ENCODE results near the gene GNA12. TPM values are rescaled to one million over a fixed set of nuclear protein-coding genes. Genes with fewer than 3 reads are reported as not detected.

The GNA12 gene
- total and polyA plus RNA-seq, 10 of the 15 experiments (the other 5 are each of a cell fraction or from before 2014, with no cell fraction given): 1.9 to 51.8 (median 12.6) TPM

DNA sequence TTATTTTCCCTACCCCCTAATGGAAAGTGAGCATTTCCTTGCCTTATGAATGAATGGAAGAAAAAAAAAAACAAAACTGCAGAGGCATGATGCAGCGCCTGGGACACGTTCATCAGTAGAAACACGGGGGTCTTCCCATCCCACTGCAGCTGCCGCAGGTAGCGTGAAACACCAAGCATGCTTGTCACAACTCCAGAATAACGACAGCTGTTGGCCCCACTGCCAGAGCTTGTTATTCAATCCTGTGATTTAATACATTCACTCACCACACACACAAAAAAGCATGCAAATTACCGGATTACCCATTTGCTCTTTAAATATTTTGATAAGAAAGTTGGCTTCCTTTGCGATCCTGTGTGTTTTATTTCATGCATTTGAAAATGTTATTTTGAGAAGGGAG is 48.4 kb upstream of the GNA12 start (continued):
- TF ChIP-seq, protein P1, sequence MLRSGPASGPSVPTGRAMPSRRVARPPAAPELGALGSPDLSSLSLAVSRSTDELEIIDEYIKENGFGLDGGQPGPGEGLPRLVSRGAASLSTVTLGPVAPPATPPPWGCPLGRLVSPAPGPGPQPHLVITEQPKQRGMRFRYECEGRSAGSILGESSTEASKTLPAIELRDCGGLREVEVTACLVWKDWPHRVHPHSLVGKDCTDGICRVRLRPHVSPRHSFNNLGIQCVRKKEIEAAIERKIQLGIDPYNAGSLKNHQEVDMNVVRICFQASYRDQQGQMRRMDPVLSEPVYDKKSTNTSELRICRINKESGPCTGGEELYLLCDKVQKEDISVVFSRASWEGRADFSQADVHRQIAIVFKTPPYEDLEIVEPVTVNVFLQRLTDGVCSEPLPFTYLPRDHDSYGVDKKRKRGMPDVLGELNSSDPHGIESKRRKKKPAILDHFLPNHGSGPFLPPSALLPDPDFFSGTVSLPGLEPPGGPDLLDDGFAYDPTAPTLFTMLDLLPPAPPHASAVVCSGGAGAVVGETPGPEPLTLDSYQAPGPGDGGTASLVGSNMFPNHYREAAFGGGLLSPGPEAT (IDR thresholded peaks at IDR 0.05; ENCODE audit: low read depth): no peak

DNA sequence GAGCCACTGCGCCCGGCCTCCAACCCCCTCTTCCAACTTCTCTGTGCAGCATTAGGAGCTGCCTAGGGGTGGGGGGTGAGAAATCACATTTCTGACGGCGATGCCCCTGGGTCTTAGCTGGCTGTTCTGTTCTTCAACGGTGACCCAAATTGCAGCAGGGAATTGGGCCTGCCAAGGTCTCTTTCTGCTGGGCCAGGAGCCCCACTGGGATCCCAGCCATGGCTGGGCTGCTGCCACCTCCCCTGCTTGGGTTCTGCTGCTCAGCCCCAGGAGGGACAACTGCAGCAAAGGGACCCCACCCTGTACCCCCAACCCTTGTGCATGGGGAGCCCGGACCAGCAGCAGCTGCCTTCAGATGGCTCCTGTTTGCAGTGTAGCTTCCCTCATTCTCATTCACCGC is 43.7 kb upstream of the GNA12 start:
- Histone ChIP-seq H2AFZ (ENCODE audit: control insufficient read depth, low read depth, low read length) (no peak overlapping the region), H3K36me3 (ENCODE audit: control insufficient read depth in 2 of 2, insufficient read depth in 2 of 2, low read length in 1 of 2) (no peaks in the 10 kb centered on the region), H3K27ac (ENCODE audit: control insufficient read depth, insufficient read depth) (no peak overlapping the region), H3K4me3 (no peak overlapping the region), H3K4me2 (ENCODE audit: control insufficient read depth, insufficient read depth) (no peak overlapping the region), H3K79me2 (ENCODE audit: control insufficient read depth, insufficient read depth, low read length) (no peaks in the 10 kb centered on the region), H3K4me1 (ENCODE audit: control insufficient read depth, insufficient read depth, low read length) (peaks cover 6% of the 10 kb centered on the region), H4K20me1 (ENCODE audit: control insufficient read depth, insufficient read depth) (no peaks in the 10 kb centered on the region), H3K9ac (ENCODE audit: control insufficient read depth, insufficient read depth, low read length) (no peak overlapping the region), H3K9me3 (replicated peaks; ENCODE audit: control insufficient read depth, insufficient read depth, low read length) (no peaks in the 10 kb centered on the region), H3K27me3 (replicated peaks in 1 of 2; ENCODE audit: control insufficient read depth in 2 of 2, insufficient read depth in 2 of 2, low read length in 1 of 2) (no peaks in the 10 kb centered on the region)
- FAIRE-seq (no peak), ATAC-seq (no peak), DNase-seq (ENCODE audit: low read depth, low spot score) (no peak)
- in situ Hi-C loops (cut with MboI) (loop anchor here (5.0 kb wide), 1 partner anchor 269 kb away; no protein-coding TSS in a partner anchor), intact Hi-C loops (cut with micrococcal nuclease; ENCODE audit: unreplicated experiment) (loop anchor here (1.0 kb wide), 1 partner anchor 267 kb away; no protein-coding TSS in a partner anchor)
- SMC1A ChIA-PET (ENCODE audit: uncharacterized antibody, unreplicated experiment): interaction anchor here (0.7 to 2.7 kb wide), 6 partner anchors 113 to 785 kb away, joined by 3 to 12 read pairs (median 4); no protein-coding TSS in a partner anchor
- POLR2A ChIA-PET: no interaction called here
- 47% methylated on average over 7 of the region's 7 CpGs for WGBS (ENCODE audit: insufficient coverage, insufficient replicate concordance, low lambda C conversion rate, missing lambda C conversion rate)
- CTCF ChIA-PET: interaction anchor here (0.8 to 3.1 kb wide), 16 partner anchors 8 to 785 kb away, joined by 3 to 19 read pairs (median 4); no protein-coding TSS in a partner anchor
- RAD21 ChIA-PET (ENCODE audit: unreplicated experiment): interaction anchor here (1.4 to 2.0 kb wide), 3 partner anchors 155 to 266 kb away, joined by 4 to 13 read pairs (median 6); no protein-coding TSS in a partner anchor
- no TSS peak for BruUV-seq (replicated peaks)
- TF ChIP-seq RAD51 (IDR thresholded peaks at IDR 0.05) (no peak), CREB1 (IDR thresholded peaks at IDR 0.05; ENCODE audit: low read depth) (no peak), ASH2L (IDR thresholded peaks at IDR 0.05; ENCODE audit: borderline replicate concordance, low read depth) (no peak), CBX5 (IDR thresholded peaks at IDR 0.05; ENCODE audit: low read depth) (no peak), EP300 (IDR thresholded peaks at IDR 0.05; ENCODE audit: borderline replicate concordance in 1 of 2, control insufficient read depth in 1 of 2, low read depth in 2 of 2, low read length in 2 of 2) (no peak), ZNF384 (IDR thresholded peaks at IDR 0.05; ENCODE audit: borderline replicate concordance, low read depth, low read length) (no peak), TAF1 (IDR thresholded peaks at IDR 0.05; ENCODE audit: borderline replicate concordance, low read depth, low read length) (no peak)
- TF ChIP-seq, protein P2, sequence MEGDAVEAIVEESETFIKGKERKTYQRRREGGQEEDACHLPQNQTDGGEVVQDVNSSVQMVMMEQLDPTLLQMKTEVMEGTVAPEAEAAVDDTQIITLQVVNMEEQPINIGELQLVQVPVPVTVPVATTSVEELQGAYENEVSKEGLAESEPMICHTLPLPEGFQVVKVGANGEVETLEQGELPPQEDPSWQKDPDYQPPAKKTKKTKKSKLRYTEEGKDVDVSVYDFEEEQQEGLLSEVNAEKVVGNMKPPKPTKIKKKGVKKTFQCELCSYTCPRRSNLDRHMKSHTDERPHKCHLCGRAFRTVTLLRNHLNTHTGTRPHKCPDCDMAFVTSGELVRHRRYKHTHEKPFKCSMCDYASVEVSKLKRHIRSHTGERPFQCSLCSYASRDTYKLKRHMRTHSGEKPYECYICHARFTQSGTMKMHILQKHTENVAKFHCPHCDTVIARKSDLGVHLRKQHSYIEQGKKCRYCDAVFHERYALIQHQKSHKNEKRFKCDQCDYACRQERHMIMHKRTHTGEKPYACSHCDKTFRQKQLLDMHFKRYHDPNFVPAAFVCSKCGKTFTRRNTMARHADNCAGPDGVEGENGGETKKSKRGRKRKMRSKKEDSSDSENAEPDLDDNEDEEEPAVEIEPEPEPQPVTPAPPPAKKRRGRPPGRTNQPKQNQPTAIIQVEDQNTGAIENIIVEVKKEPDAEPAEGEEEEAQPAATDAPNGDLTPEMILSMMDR (IDR thresholded peaks at IDR 0.05 in 2 of 3, conservative IDR thresholded peaks at IDR 0.05 in 1 of 3; ENCODE audit: control insufficient read depth in 2 of 3, extremely low read depth in 1 of 3, insufficient read depth in 1 of 3, low read depth in 3 of 3, low read length in 3 of 3): no peak
- TF ChIP-seq, protein P3, sequence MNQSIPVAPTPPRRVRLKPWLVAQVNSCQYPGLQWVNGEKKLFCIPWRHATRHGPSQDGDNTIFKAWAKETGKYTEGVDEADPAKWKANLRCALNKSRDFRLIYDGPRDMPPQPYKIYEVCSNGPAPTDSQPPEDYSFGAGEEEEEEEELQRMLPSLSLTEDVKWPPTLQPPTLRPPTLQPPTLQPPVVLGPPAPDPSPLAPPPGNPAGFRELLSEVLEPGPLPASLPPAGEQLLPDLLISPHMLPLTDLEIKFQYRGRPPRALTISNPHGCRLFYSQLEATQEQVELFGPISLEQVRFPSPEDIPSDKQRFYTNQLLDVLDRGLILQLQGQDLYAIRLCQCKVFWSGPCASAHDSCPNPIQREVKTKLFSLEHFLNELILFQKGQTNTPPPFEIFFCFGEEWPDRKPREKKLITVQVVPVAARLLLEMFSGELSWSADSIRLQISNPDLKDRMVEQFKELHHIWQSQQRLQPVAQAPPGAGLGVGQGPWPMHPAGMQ (IDR thresholded peaks at IDR 0.05; ENCODE audit: borderline replicate concordance): no peak
- TF ChIP-seq, protein P4, sequence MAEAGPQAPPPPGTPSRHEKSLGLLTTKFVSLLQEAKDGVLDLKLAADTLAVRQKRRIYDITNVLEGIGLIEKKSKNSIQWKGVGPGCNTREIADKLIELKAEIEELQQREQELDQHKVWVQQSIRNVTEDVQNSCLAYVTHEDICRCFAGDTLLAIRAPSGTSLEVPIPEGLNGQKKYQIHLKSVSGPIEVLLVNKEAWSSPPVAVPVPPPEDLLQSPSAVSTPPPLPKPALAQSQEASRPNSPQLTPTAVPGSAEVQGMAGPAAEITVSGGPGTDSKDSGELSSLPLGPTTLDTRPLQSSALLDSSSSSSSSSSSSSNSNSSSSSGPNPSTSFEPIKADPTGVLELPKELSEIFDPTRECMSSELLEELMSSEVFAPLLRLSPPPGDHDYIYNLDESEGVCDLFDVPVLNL (IDR thresholded peaks at IDR 0.05; ENCODE audit: low read depth, low read length): no peak
- TF ChIP-seq, protein P5, sequence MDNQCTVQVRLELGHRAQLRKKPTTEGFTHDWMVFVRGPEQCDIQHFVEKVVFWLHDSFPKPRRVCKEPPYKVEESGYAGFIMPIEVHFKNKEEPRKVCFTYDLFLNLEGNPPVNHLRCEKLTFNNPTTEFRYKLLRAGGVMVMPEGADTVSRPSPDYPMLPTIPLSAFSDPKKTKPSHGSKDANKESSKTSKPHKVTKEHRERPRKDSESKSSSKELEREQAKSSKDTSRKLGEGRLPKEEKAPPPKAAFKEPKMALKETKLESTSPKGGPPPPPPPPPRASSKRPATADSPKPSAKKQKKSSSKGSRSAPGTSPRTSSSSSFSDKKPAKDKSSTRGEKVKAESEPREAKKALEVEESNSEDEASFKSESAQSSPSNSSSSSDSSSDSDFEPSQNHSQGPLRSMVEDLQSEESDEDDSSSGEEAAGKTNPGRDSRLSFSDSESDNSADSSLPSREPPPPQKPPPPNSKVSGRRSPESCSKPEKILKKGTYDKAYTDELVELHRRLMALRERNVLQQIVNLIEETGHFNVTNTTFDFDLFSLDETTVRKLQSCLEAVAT (IDR thresholded peaks at IDR 0.05): no peak
